ENCODE data around the gene GNG7. TPM values are rescaled to one million over a fixed set of nuclear protein-coding genes. Genes with fewer than 3 reads are reported as not detected.
"Not testable (repeated sequence)": the region's sequence is repeated elsewhere in the genome, so short reads cannot be mapped to it uniquely, and the experiment has no call there.

Gene GNG7
- total RNA-seq, 1 donor from 2014 or later, result 0.13 TPM

GRCh38 chr19:2529473-2529918 lies 173.0 kb downstream of the GNG7 start:
- no peak overlapping the region for H3K4me3 Mint-ChIP-seq
- H3K36me3 Mint-ChIP-seq (ENCODE audit: low read depth), result no peaks in the 10 kb centered on the region
- DNase-seq (ENCODE audit: low spot score), result no peak
- intact Hi-C loops (cut with micrococcal nuclease), result no loop called here
- no peak overlapping the region for H3K27ac Mint-ChIP-seq
- H3K9me3 Mint-ChIP-seq, result no peaks in the 10 kb centered on the region
- H3K4me1 Mint-ChIP-seq (ENCODE audit: low read depth), result peaks cover 19% of the 10 kb centered on the region
- H3K27me3 Mint-ChIP-seq (ENCODE audit: insufficient read depth), result no peaks in the 10 kb centered on the region

GRCh38 chr19:2528675-2529101 lies 173.8 kb downstream of the GNG7 start:
- Mint-ChIP-seq H3K4me1 (ENCODE audit: low read depth) (peaks cover 11% of the 10 kb centered on the region), H3K4me3 (no peak overlapping the region)
- no peak for DNase-seq (ENCODE audit: low spot score)

GRCh38 chr19:2527686-2528085 lies 174.8 kb downstream of the GNG7 start:
- H3K27ac Mint-ChIP-seq, result no peak overlapping the region
- H3K4me3 Mint-ChIP-seq, result no peak overlapping the region
- intact Hi-C loops (cut with micrococcal nuclease), result no loop called here

More at GRCh38 chr19:2528675-2529101, 173.8 kb downstream of the GNG7 start:
- H3K27me3 Mint-ChIP-seq (ENCODE audit: insufficient read depth), result peaks cover 3% of the 10 kb centered on the region
- H3K27ac Mint-ChIP-seq, result no peak overlapping the region
- intact Hi-C loops (cut with micrococcal nuclease), result no loop called here
- no peaks in the 10 kb centered on the region for H3K9me3 Mint-ChIP-seq
- H3K36me3 Mint-ChIP-seq (ENCODE audit: low read depth), result no peaks in the 10 kb centered on the region

GRCh38 chr19:2527171-2527570 lies 175.3 kb downstream of the GNG7 start:
- intact Hi-C loops (cut with micrococcal nuclease), result no loop called here
- Mint-ChIP-seq H3K4me1 (ENCODE audit: low read depth) (no peaks in the 10 kb centered on the region), H3K36me3 (ENCODE audit: low read depth) (no peaks in the 10 kb centered on the region), H3K9me3 (no peaks in the 10 kb centered on the region), H3K27me3 (ENCODE audit: insufficient read depth) (peaks cover 3% of the 10 kb centered on the region), H3K27ac (no peak overlapping the region), H3K4me3 (no peak overlapping the region)
- no peak for DNase-seq (ENCODE audit: low spot score)

More at GRCh38 chr19:2527686-2528085, 174.8 kb downstream of the GNG7 start:
- Mint-ChIP-seq H3K4me1 (ENCODE audit: low read depth) (peaks cover 3% of the 10 kb centered on the region), H3K9me3 (no peaks in the 10 kb centered on the region), H3K27me3 (ENCODE audit: insufficient read depth) (peaks cover 3% of the 10 kb centered on the region), H3K36me3 (ENCODE audit: low read depth) (no peaks in the 10 kb centered on the region)
- no peak for DNase-seq (ENCODE audit: low spot score)

- no peak overlapping the region for H3K4me3 Mint-ChIP-seq
- no peak for DNase-seq (ENCODE audit: low spot score)
- H3K9me3 Mint-ChIP-seq, result no peaks in the 10 kb centered on the region
- no peak overlapping the region for H3K27ac Mint-ChIP-seq
- H3K36me3 Mint-ChIP-seq (ENCODE audit: low read depth), result no peaks in the 10 kb centered on the region
- peaks cover 5% of the 10 kb centered on the region for H3K27me3 Mint-ChIP-seq (ENCODE audit: insufficient read depth)
- intact Hi-C loops (cut with micrococcal nuclease), result no loop called here
- no peaks in the 10 kb centered on the region for H3K4me1 Mint-ChIP-seq (ENCODE audit: low read depth)
Observed at GRCh38 chr19:2524840-2525723, 177.4 kb downstream of the GNG7 start.

GRCh38 chr19:2524361-2524839 lies 178.1 kb downstream of the GNG7 start:
- H3K9me3 Mint-ChIP-seq, result no peaks in the 10 kb centered on the region
- H3K36me3 Mint-ChIP-seq (ENCODE audit: low read depth), result no peaks in the 10 kb centered on the region
- no peak for DNase-seq (ENCODE audit: low spot score)
- no peaks in the 10 kb centered on the region for H3K4me1 Mint-ChIP-seq (ENCODE audit: low read depth)
- peaks cover 5% of the 10 kb centered on the region for H3K27me3 Mint-ChIP-seq (ENCODE audit: insufficient read depth)
- H3K27ac Mint-ChIP-seq, result no peak overlapping the region
- intact Hi-C loops (cut with micrococcal nuclease), result no loop called here
- no peak overlapping the region for H3K4me3 Mint-ChIP-seq

- Mint-ChIP-seq H3K27me3 (ENCODE audit: insufficient read depth) (peaks cover 5% of the 10 kb centered on the region), H3K4me3 (no peak overlapping the region), H3K36me3 (ENCODE audit: low read depth) (no peaks in the 10 kb centered on the region), H3K9me3 (no peaks in the 10 kb centered on the region), H3K27ac (no peak overlapping the region), H3K4me1 (ENCODE audit: low read depth) (no peaks in the 10 kb centered on the region)
- intact Hi-C loops (cut with micrococcal nuclease), result no loop called here
- no peak for DNase-seq (ENCODE audit: low spot score)
Observed at GRCh38 chr19:2523630-2524311, 178.7 kb downstream of the GNG7 start.

GRCh38 chr19:2519482-2519881 lies 183.0 kb downstream of the GNG7 start:
- no peak for DNase-seq (ENCODE audit: low spot score)
- Mint-ChIP-seq H3K27ac (no peak overlapping the region), H3K27me3 (ENCODE audit: insufficient read depth) (peaks cover 11% of the 10 kb centered on the region), H3K9me3 (no peaks in the 10 kb centered on the region), H3K36me3 (ENCODE audit: low read depth) (no peaks in the 10 kb centered on the region), H3K4me1 (ENCODE audit: low read depth) (no peaks in the 10 kb centered on the region), H3K4me3 (no peak overlapping the region)
- intact Hi-C loops (cut with micrococcal nuclease), result no loop called here

GRCh38 chr19:2518856-2519255 lies 183.6 kb downstream of the GNG7 start:
- H3K27me3 Mint-ChIP-seq (ENCODE audit: insufficient read depth); H3K36me3 Mint-ChIP-seq (ENCODE audit: low read depth); DNase-seq (ENCODE audit: low spot score); H3K4me3 Mint-ChIP-seq; H3K27ac Mint-ChIP-seq; H3K4me1 Mint-ChIP-seq (ENCODE audit: low read depth); H3K9me3 Mint-ChIP-seq; intact Hi-C loops (cut with micrococcal nuclease): not testable (repeated sequence)

- no peak overlapping the region for H3K4me3 Mint-ChIP-seq
- no peaks in the 10 kb centered on the region for H3K9me3 Mint-ChIP-seq
- H3K4me1 Mint-ChIP-seq (ENCODE audit: low read depth), result no peaks in the 10 kb centered on the region
- DNase-seq (ENCODE audit: low spot score), result no peak
- H3K27me3 Mint-ChIP-seq (ENCODE audit: insufficient read depth), result peaks cover 9% of the 10 kb centered on the region
- H3K36me3 Mint-ChIP-seq (ENCODE audit: low read depth), result no peaks in the 10 kb centered on the region
- intact Hi-C loops (cut with micrococcal nuclease), result no loop called here
- H3K27ac Mint-ChIP-seq, result no peak overlapping the region
Observed at GRCh38 chr19:2517881-2518601, 184.5 kb downstream of the GNG7 start.

- no peaks in the 10 kb centered on the region for H3K9me3 Mint-ChIP-seq
- H3K4me1 Mint-ChIP-seq (ENCODE audit: low read depth), result no peaks in the 10 kb centered on the region
- peaks cover 9% of the 10 kb centered on the region for H3K27me3 Mint-ChIP-seq (ENCODE audit: insufficient read depth)
- no peak overlapping the region for H3K27ac Mint-ChIP-seq
- intact Hi-C loops (cut with micrococcal nuclease), result no loop called here
- DNase-seq (ENCODE audit: low spot score), result no peak
- H3K4me3 Mint-ChIP-seq, result no peak overlapping the region
- H3K36me3 Mint-ChIP-seq (ENCODE audit: low read depth), result no peaks in the 10 kb centered on the region
Observed at GRCh38 chr19:2516727-2517126, 185.8 kb downstream of the GNG7 start.

GRCh38 chr19:2514981-2515518 lies 187.4 kb downstream of the GNG7 start:
- H3K27ac Mint-ChIP-seq, result no peak overlapping the region
- intact Hi-C loops (cut with micrococcal nuclease), result no loop called here
- H3K4me1 Mint-ChIP-seq (ENCODE audit: low read depth), result no peaks in the 10 kb centered on the region
- peaks cover 10% of the 10 kb centered on the region for H3K27me3 Mint-ChIP-seq (ENCODE audit: insufficient read depth)
- no peak overlapping the region for H3K4me3 Mint-ChIP-seq
- DNase-seq (ENCODE audit: low spot score), result no peak
- H3K9me3 Mint-ChIP-seq, result no peaks in the 10 kb centered on the region
- no peaks in the 10 kb centered on the region for H3K36me3 Mint-ChIP-seq (ENCODE audit: low read depth)
